WERI-Rb-1 (cell line): Measurements from ENCODE around the gene CYB561D2.

Experiments
- DNase-seq: peaks from one replicate; pipeline ENCODE4 v3.0.0-alpha.2; 2020
- H3K27ac ChIP-seq: fragments of 250-450 bp; sonication (Bioruptor Pico); 2 replicates; pipeline ENCODE4 v1.5.1; 2020; ENCODE audit warnings: mild to moderate bottlenecking, moderate library complexity
- H3K27me3 ChIP-seq: fragments of 250-450 bp; sonication (Bioruptor Pico); 2 replicates; pipeline ENCODE4 v1.5.1; 2021; ENCODE audit warnings: mild to moderate bottlenecking, low read depth, moderate library complexity; ENCODE audit not compliant: insufficient read depth, severe bottlenecking
- H3K36me3 ChIP-seq: fragments of 250-450 bp; sonication (Bioruptor Pico); 2 replicates; pipeline ENCODE4 v1.5.1; 2020; ENCODE audit warnings: mild to moderate bottlenecking, moderate library complexity
- H3K4me3 ChIP-seq: 2 replicates; pipeline ENCODE4 v1.5.1; 2011; ENCODE audit warnings: low read depth, mild to moderate bottlenecking, control low read depth, low read length
- H3K9me3 ChIP-seq: fragments of 250-450 bp; sonication (Bioruptor Pico); 2 replicates; pipeline ENCODE4 v1.5.1; 2021; ENCODE audit warnings: mild to moderate bottlenecking, moderate library complexity; ENCODE audit not compliant: severe bottlenecking
- TF ChIP-seq, protein P1 (sequence below): IDR thresholded peaks from 2 replicates; pipeline ENCODE4 v1.5.1; 2011; ENCODE audit warnings: low read depth, mild to moderate bottlenecking, control low read depth, inconsistent platforms, low read length

The CYB561D2 gene

DNA sequence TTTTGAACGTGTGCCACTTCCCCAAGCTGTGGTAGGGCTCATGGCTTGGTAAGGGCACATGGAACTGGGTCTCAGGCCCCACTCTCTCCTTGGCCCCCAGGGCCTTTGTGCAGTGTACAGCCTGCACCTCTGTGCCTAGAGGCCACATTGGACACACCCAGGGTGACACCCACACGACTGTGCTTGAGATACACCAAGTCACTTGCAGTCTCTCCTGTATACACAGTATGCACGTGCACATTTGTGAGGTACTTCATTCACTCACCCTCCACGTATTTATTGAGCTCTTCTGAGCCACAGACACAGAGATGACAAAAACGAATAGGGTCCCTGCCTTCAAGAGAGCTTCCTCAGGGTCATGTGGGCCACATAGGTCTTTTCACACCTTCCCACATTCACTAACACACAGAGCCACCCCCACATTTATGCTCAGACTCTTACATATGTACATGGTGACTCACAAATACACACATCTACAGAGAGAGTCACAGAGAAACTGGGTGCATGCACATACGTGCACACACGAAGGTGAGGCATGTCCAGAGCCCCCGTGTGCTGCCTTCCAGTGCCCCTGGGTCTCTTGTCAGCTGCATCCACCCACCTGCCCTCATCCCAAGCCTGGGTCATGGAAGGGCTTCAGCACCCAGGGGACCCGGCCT is 18.5 kb downstream of the CYB561D2 start:
- no peaks in the 10 kb centered on the region for H3K27me3 ChIP-seq
- H3K4me3 ChIP-seq, result no peak overlapping the region
- H3K9me3 ChIP-seq, result no peaks in the 10 kb centered on the region
- H3K27ac ChIP-seq, result no peak overlapping the region
- no peak for DNase-seq
- no peaks in the 10 kb centered on the region for H3K36me3 ChIP-seq
- TF ChIP-seq, protein P1, sequence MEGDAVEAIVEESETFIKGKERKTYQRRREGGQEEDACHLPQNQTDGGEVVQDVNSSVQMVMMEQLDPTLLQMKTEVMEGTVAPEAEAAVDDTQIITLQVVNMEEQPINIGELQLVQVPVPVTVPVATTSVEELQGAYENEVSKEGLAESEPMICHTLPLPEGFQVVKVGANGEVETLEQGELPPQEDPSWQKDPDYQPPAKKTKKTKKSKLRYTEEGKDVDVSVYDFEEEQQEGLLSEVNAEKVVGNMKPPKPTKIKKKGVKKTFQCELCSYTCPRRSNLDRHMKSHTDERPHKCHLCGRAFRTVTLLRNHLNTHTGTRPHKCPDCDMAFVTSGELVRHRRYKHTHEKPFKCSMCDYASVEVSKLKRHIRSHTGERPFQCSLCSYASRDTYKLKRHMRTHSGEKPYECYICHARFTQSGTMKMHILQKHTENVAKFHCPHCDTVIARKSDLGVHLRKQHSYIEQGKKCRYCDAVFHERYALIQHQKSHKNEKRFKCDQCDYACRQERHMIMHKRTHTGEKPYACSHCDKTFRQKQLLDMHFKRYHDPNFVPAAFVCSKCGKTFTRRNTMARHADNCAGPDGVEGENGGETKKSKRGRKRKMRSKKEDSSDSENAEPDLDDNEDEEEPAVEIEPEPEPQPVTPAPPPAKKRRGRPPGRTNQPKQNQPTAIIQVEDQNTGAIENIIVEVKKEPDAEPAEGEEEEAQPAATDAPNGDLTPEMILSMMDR, result no peak

DNA sequence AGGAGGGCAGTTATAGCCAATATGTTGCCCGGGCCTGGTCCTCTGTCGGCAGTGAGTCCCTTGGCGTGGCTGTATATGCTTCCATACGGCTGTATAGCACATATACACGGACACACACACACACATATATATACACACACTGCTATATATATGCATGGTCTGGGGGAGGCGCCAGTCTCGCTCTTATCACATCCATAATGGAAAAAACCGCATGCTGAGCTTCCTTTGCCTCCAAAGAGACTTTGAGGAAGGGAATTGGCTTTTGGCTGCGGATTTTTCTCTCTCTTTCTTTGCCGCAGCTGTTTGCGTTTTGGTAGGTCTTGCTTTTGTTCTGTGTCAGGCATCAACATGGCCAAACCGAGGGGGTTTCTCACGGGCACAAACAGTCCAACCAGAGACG is 19.9 kb downstream of the CYB561D2 start:
- TF ChIP-seq, protein P1, result peak; percentile 56
- Histone ChIP-seq H3K4me3 (no peak overlapping the region), H3K27me3 (no peaks in the 10 kb centered on the region), H3K27ac (no peak overlapping the region; the same call in 1 of the 2 replicates), H3K9me3 (no peaks in the 10 kb centered on the region), H3K36me3 (no peaks in the 10 kb centered on the region)
- peak; percentile 68 for DNase-seq

DNA sequence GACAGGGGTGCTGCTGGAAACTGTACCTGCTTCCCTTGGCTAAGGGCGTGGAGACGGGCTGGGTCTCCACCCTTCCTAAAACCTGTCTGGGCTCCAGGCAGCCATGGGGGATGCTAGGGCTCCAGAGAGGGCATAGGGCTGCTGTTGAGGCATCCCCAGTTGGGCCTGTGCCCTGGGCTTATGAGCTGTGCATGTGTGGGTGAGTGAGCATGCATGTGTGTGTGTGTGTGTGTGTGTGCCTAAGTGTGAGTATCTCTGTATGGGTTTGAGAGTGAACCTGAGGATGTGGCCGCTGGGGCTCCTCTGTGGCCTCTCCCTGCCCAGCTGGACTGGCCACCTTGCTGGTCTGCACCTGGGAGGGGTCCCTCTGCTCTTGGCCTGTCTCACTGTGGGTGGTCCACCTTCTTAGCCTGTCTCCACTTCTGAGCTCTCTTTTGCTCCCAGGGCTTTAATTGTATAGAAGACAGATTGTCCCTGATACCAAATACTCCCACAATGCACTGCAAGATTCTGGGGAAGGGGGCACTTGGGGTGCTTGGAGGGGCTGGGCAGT is 20.5 kb downstream of the CYB561D2 start:
- Histone ChIP-seq H3K36me3 (no peaks in the 10 kb centered on the region), H3K27me3 (no peaks in the 10 kb centered on the region)
- TF ChIP-seq, protein P1, result no peak

GRCh38 chr3:50372349-50372748 is 21.7 kb downstream of the CYB561D2 start:
- no peak overlapping the region for H3K4me3 ChIP-seq
- H3K27ac ChIP-seq, result peak overlapping the region; percentile 58
- peak; percentile 55 for DNase-seq
- H3K9me3 ChIP-seq, result no peaks in the 10 kb centered on the region
- TF ChIP-seq, protein P1, result 0 out of 2 replicates have a peak, but pooled peaks have one; percentile 36
- H3K27me3 ChIP-seq, result no peaks in the 10 kb centered on the region
- no peaks in the 10 kb centered on the region for H3K36me3 ChIP-seq

More for the DNA sequence above, 20.5 kb downstream of the CYB561D2 start:
- no peaks in the 10 kb centered on the region for H3K9me3 ChIP-seq
- H3K27ac ChIP-seq, result peak overlapping the region; percentile 21
- no peak overlapping the region for H3K4me3 ChIP-seq
- no peak for DNase-seq

GRCh38 chr3:50373146-50374051 is 22.7 kb downstream of the CYB561D2 start:
- Histone ChIP-seq H3K27ac (peak overlapping the region; percentile 58; the same call in 1 of the 2 replicates), H3K27me3 (no peaks in the 10 kb centered on the region), H3K9me3 (no peaks in the 10 kb centered on the region), H3K4me3 (no peak overlapping the region), H3K36me3 (no peaks in the 10 kb centered on the region)
- TF ChIP-seq, protein P1, result no peak
- DNase-seq, result no peak
